Heart right ventricle (tissue), 16 donors: ENCODE measurements around the gene UTS2R. TPM values are rescaled to one million over a fixed set of nuclear protein-coding genes. Genes with fewer than 3 reads are reported as not detected.

Experiments
- ATAC-seq, 8 donors: fragments of 200-7000 bp; cut with Tn5 transposase; one replicate each; pipeline ENCODE4 v1.9.1; 2020; ENCODE audit warnings: mild to moderate bottlenecking in 8 of 8, moderate library complexity in 8 of 8, moderate number of reproducible peaks in 1 of 8
- DNase-seq, 2 donors: peaks; one replicate each; pipeline ENCODE4 v3.0.0-alpha.2; 2020
- H3K27ac ChIP-seq, 10 donors: fragments of 200-600 bp; sonication (generic) in 2 of 10; one replicate each; pipeline versions ENCODE4 v1.5.0 to v1.8.0; 2020 to 2022; ENCODE audit warnings: mild to moderate bottlenecking in 3 of 10
- H3K27me3 ChIP-seq, 7 donors: fragments of 200-600 bp; one replicate each; pipeline ENCODE4 v1.8.0; 2021 to 2022; ENCODE audit warnings: mild to moderate bottlenecking in 2 of 7
- H3K36me3 ChIP-seq, 9 donors: fragments of 200-600 bp; sonication (generic) in 1 of 9; one replicate each; pipeline versions ENCODE4 v1.5.0 to v1.8.0; 2020 to 2022; ENCODE audit warnings: mild to moderate bottlenecking in 2 of 9
- H3K4me1 ChIP-seq, 9 donors: fragments of 200-600 bp; sonication (generic) in 1 of 9; one replicate each; pipeline versions ENCODE4 v1.5.0 to v1.8.0; 2020 to 2022; ENCODE audit warnings: mild to moderate bottlenecking in 4 of 9
- H3K4me3 ChIP-seq, 10 donors: fragments of 200-600 bp; sonication (generic) in 2 of 10; one replicate each; pipeline versions ENCODE4 v1.5.0 to v1.8.0; 2020 to 2022; ENCODE audit warnings: mild to moderate bottlenecking in 7 of 10, moderate library complexity in 2 of 10
- H3K9me3 ChIP-seq, 11 donors: fragments of 200-600 bp in 10 of 11; sonication (generic) in 2 of 11; one replicate each; pipeline versions ENCODE4 v1.5.0 to v1.8.0; 2013 to 2022; ENCODE audit warnings: mild to moderate bottlenecking in 2 of 11, control low read depth in 1 of 11, moderate library complexity in 1 of 11
- CTCF ChIP-seq, 9 donors: fragments of 200-600 bp; sonication (generic) in 2 of 9; IDR thresholded peaks; one replicate each; pipeline versions ENCODE4 v1.5.0 to v1.8.0; 2021 to 2022; ENCODE audit warnings: antibody characterized with exemption in 9 of 9, mild to moderate bottlenecking in 5 of 9, moderate library complexity in 1 of 9
- WGBS, 2 donors: extraction: QIAGEN DNeasy Blood & Tissue Kit; methylation state at CpG; one replicate each; pipeline ENCODE4 v1.1.7; 2013; ENCODE audit warnings: inconsistent platforms in 1 of 2; 5-methylcytosine and 5-hydroxymethylcytosine counted together
- intact Hi-C, 10 donors: fragments of 100-400 bp; cut with DNase I; formaldehyde crosslinking; loops; one replicate each; pipeline versions ENCODE4 v1.11.1 to v1.14.2; 2022
- polyA plus RNA-seq, 2 donors: library from polyadenylated mRNA; stranded (reverse); fragments of 200-250 nt; gene quantifications; one replicate each; pipeline ENCODE4 v1.2.3, GENCODE V29; 2013
- total RNA-seq, 10 donors: library from RNA; stranded (reverse); fragmentation: NEBNext Ultra II Directional in 3 of 10; extraction: Animal tissue kit (Norgen Biotek cat#: 25700) in 3 of 10; gene quantifications; one replicate each; pipeline versions ENCODE4 v1.2.1 to v1.2.4, GENCODE V29; 2021 to 2023
- donor health status: Arrhythmogenic right ventricular cardiomyopathy.
- donor health status: ischemic (EF 13 %, LVEDD 7.1; RV severe dilation, severe dysfunction).
- donor health status: healthy with polysubstance abuse.
- donor health status: DM: no; HTN: yes; CAD: no.
- donor health status: DM: no; HTN: no; CAD: no.
- donor health status: ischemic (EF 25% LVEDD 6.9; RV normal size, moderate dysfunction).
- donor health status: ischemic (EF 25% LVEDD 5.7; RV mildly dilated, moderate dysfunction).
- donor health status: healthy.
- donor health status: DM: yes; HTN: yes; CAD: no.
- donor health status: Ischemic cardiomyopathy.
- donor health status: ischemic (EF 35%, LVEDD 5.7; RV mildly dilated, moderate dysfunction).
- donor health status: nonischemic (EF 11% LVEDD 7.7; RV severe dilation, severe dysfunction).
- donor health status: DM: yes; HTN: yes; CAD: no.
- donor health status: PGD.
- donor health status: ischemic (EF 29% LVEDD 5.4; RV normal size, mild dysfunction).
- donor health status: nonischemic (EF 23%, LVEDD 6.1; RV moderate dilation, normal function).

Gene UTS2R
- total and polyA plus RNA-seq, 12 donors, result 0.04 to 5.9 (median 1.3) TPM; not detected in 1

GRCh38 chr17:82384051-82384729 lies 12.6 kb downstream of the UTS2R start:
- intact Hi-C loops, result no loop called here
- no peak overlapping the region for H3K4me3 ChIP-seq
- WGBS, 2 donors, result 71 to 80% methylated on average over 21 to 22 of the region's 22 CpGs
- no peaks in the 10 kb centered on the region for H3K9me3 ChIP-seq
- peaks cover 0 to 49% (median 24%) of the 10 kb centered on the region in 7 donors for H3K27me3 ChIP-seq
- no peaks in the 10 kb centered on the region for H3K36me3 ChIP-seq
- TF ChIP-seq CTCF (IDR thresholded peaks at IDR 0.05), result no peak
- ATAC-seq (no peak), DNase-seq (no peak)
- peaks cover 2 to 37% (median 13%) of the 10 kb centered on the region in 9 donors for H3K4me1 ChIP-seq
- H3K27ac ChIP-seq, result peak overlapping the region in 1 of 10 donors; percentile 73

GRCh38 chr17:82384730-82385481 lies 13.3 kb downstream of the UTS2R start:
- TF ChIP-seq CTCF (IDR thresholded peaks at IDR 0.05), result no peak
- peaks cover 0 to 43% (median 17%) of the 10 kb centered on the region in 7 donors for H3K27me3 ChIP-seq

GRCh38 chr17:82385559-82386254 lies 14.1 kb downstream of the UTS2R start:
- Histone ChIP-seq H3K4me1 (peaks cover 2 to 37% (median 13%) of the 10 kb centered on the region in 9 donors), H3K27ac (peak overlapping the region in 2 of 10 donors; percentile 47 to 73), H3K36me3 (no peaks in the 10 kb centered on the region), H3K9me3 (no peaks in the 10 kb centered on the region), H3K27me3 (peaks cover 0 to 38% (median 12%) of the 10 kb centered on the region in 7 donors), H3K4me3 (no peak overlapping the region)
- TF ChIP-seq CTCF (IDR thresholded peaks at IDR 0.05), result no peak
- ATAC-seq, result peak in 4 of 8 donors; percentile 10 to 27 (median 16)
- intact Hi-C loops, result no loop called here
- no peak for DNase-seq
- 41 to 50% methylated on average over 26 of the region's 26 CpGs for WGBS, 2 donors

More at GRCh38 chr17:82384730-82385481, 13.3 kb downstream of the UTS2R start:
- WGBS, 2 donors, result 42 to 50% methylated on average over 26 of the region's 26 CpGs
- H3K36me3 ChIP-seq, result no peaks in the 10 kb centered on the region
- no peak overlapping the region for H3K4me3 ChIP-seq
- H3K27ac ChIP-seq, result peak overlapping the region in 2 of 10 donors; percentile 47 to 73
- H3K9me3 ChIP-seq, result no peaks in the 10 kb centered on the region
- peak; percentile 48 to 88 (median 76) for ATAC-seq
- H3K4me1 ChIP-seq, result peaks cover 2 to 37% (median 13%) of the 10 kb centered on the region in 9 donors
- intact Hi-C loops, result no loop called here
- DNase-seq, result peak; percentile 38 to 58

- Histone ChIP-seq H3K27me3 (peaks cover 0 to 38% (median 9%) of the 10 kb centered on the region in 7 donors), H3K27ac (peak overlapping the region in 1 of 10 donors; percentile 53), H3K9me3 (no peaks in the 10 kb centered on the region), H3K4me1 (peaks cover 2 to 37% (median 13%) of the 10 kb centered on the region in 9 donors), H3K4me3 (no peak overlapping the region), H3K36me3 (peaks cover 0 to 4% (median 0%) of the 10 kb centered on the region in 9 donors)
- intact Hi-C loops, result no loop called here
- no peak for TF ChIP-seq CTCF (IDR thresholded peaks at IDR 0.05)
- no peak for DNase-seq
- peak in 3 of 8 donors; percentile 30 to 73 (median 47) for ATAC-seq
- 52 to 59% methylated on average over 17 of the region's 17 CpGs for WGBS, 2 donors
Observed at GRCh38 chr17:82386255-82386831, 14.8 kb downstream of the UTS2R start.
